IPS-18c (cell line): ENCODE data around the gene GLS.
"Not testable (repeated sequence)": the region's sequence is repeated elsewhere in the genome, so short reads cannot be mapped to it uniquely, and the experiment has no call there.

Experiments used
- H3K4me3 ChIP-seq: 2 replicates; pipeline ENCODE4 v1.7.0; 2013; ENCODE audit warnings: low read depth, mild to moderate bottlenecking, low read length, moderate library complexity; ENCODE audit not compliant: insufficient read depth
- H3K9me3 ChIP-seq: one replicate; pipeline ENCODE4 v1.6.1; 2013; ENCODE audit warnings: mild to moderate bottlenecking, low read length, moderate library complexity; ENCODE audit not compliant: control insufficient read depth, insufficient read depth

GLS gene

DNA sequence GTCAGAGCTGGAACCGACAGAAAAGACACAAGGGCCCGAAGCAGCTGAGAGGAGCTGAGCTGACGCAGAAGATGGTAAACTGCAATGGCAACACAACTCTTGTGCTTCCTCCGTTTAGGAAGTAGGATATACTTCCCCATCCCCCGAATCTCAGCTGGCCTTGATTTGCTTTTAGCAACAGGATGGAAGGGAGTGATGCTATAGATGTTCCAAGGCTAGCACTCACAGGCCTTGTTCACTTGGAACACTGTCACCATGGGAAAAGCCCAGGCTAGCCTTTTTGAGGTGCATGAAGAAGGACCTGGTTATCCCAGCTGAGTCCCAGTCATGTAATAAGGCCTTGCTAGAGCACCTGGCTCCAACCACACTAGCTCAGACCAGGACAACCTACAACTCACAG, 107.3 kb downstream of the GLS start:
- H3K4me3 ChIP-seq, result no peak overlapping the region
- H3K9me3 ChIP-seq, result no peaks in the 10 kb centered on the region

DNA sequence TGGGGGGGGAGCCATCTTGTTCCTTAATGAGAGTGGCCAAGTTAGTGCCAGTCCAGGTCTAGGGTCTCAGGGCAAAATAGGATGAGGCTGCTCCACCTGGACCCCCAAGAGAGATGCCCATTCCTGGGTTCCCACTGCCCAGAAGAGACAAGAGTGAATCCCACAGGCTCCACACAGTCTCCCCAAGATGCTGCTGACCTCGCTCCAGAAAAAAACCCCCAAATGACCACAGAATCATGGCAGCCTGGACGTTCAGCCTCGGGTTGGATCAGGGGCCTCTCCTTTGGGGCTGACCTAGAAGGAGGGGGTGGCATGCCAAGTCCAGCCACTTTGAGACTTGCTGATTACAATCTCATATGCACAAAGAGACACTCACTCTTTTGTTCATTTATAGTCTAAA, 108.3 kb downstream of the GLS start:
- Histone ChIP-seq H3K9me3 (no peaks in the 10 kb centered on the region), H3K4me3 (no peak overlapping the region)

DNA sequence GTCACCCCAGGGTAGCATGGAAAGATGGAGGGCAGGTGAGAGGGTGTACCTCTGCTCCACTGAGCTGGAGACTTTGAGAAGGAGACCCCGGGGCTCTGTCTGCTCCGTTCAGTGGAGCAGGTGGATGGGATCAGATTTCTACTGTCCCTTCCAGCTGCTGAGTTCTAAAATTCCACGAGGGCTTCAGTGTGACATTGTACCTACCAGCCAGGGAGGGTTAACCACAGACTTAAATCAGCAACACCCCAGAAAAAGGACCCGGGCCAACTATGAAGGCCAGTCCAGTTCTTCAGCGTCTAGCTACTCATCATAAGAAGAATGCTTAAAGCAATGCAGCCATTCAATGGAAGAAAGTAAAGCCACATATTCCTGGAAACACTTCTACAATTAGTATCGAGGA, 109.5 kb downstream of the GLS start:
- H3K9me3 ChIP-seq, result no peaks in the 10 kb centered on the region
- H3K4me3 ChIP-seq, result no peak overlapping the region

GRCh38 chr2:190993292-190993643, 112.6 kb downstream of the GLS start:
- no peak overlapping the region for H3K4me3 ChIP-seq
- H3K9me3 ChIP-seq, result no peaks in the 10 kb centered on the region

DNA sequence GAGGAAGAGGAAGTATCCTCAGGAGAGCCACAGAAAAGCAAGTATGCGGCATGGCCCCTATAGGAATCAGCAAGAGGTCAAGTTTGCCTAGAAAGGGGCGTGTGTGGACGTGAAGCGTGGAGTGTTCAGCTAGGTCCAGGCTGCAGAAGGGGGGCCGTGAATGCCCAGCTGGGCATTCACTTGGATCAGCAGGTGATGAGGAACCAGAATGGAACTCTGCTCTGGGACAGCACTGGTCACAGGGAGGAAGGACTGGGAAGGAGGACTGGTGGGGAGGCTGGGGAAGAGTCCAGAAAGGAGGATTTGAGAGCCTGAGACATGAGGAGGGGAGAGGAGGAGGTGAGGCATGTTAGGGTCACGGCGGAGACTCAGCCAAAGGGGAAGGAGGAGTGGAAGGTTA, 113.5 kb downstream of the GLS start:
- H3K4me3 ChIP-seq, result no peak overlapping the region

DNA sequence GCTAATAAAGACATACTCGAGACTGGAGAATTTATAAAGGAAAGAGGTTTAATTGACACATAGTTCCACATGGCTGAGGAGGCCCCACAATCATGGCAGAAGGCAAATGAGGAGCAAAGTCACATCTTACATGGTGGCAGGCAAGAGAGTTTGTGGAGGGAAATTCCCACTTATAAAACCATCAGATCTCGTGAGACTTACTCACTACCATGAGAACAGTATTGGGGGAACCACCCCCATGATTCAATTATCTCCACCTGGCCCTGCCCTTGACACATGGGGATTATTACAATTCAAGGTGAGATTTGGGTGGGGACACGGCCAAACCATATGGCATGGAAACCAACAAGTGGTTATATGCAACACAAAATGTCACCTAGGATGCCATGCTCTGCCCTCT, 114.7 kb downstream of the GLS start:
- not testable (repeated sequence) for H3K9me3 ChIP-seq, H3K4me3 ChIP-seq

More for the DNA sequence above, 113.5 kb downstream of the GLS start:
- H3K9me3 ChIP-seq, result no peaks in the 10 kb centered on the region

DNA sequence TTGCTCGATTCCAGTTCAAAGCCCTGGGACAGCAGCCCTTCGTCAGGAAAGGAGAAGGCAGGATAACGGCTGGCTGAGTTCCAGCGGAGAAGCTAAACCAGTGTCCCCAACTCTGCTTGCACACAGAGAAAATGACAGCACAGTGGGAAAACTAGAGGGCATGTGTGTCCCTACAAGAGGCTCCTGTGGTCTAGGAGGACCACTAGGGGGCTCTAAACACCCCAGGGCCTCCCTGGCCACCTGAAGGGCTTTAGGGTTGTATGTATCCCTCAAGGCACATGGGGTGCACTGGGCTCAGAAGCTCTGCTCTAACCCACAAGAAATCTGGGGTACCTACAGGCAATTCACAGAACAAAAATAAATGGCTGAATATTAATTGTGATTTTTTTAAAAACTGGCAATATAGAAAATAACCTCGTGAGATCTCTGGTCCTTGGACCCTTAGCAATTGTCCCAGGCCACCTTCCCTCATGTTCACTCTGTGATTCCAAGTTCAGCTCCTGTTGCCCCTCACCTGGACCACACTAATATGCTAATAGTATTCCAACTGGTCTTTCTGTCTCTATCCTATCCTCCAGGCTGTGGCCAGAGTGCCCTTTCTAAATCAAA, 115.8 kb downstream of the GLS start:
- no peak overlapping the region for H3K4me3 ChIP-seq
- H3K9me3 ChIP-seq, result no peaks in the 10 kb centered on the region

DNA sequence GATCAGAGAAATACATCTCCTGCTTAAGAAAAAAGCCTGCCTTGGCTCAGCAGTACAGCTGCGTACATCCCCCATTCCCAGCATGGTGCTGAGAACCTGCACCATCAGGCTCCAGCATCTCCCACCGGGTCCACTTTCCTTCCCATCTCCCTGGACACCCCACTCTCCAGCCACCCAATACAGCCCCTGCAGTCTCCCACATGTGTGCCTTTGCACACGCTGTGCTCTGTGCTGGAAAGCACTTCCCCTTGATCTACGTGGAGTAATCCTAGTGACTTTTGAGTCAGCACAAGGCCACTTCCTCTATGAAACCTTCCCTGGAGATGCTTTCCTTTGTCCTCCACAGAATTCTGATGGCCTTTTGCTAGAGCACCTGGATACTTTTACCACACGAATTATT, 116.3 kb downstream of the GLS start:
- no peaks in the 10 kb centered on the region for H3K9me3 ChIP-seq
- H3K4me3 ChIP-seq, result no peak overlapping the region

DNA sequence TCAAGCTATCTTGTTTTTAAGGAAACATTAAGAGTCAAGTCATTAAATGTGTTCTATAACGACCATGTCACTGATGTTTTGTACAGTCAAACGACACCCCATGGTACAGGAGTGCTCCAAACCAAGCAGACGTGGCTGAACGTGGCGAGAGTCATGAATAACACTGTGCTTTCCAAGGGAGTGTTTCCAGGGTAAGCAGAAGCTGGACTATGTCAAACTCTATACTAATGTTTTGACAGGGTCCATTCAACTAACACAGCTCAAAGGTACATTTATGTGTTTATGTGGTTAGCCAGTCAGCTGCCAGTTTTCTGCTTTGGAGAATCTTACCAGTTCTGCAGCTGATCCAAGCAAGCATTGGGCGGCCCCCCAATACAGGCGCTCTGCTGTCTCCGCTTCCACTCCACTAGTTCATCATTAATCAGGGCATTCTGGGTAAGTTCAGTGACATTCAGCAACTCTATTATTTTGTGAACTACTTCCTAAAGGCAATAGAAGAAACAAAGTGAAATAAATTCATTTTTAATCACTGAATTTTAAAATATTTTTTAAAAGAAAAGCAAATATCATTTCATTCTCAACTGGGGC, 117.0 kb downstream of the GLS start:
- H3K9me3 ChIP-seq, result no peaks in the 10 kb centered on the region

GRCh38 chr2:190999058-190999457, 118.4 kb downstream of the GLS start:
- Histone ChIP-seq H3K9me3 (no peaks in the 10 kb centered on the region), H3K4me3 (no peak overlapping the region)

More for the DNA sequence above, 117.0 kb downstream of the GLS start:
- H3K4me3 ChIP-seq, result no peak overlapping the region

GRCh38 chr2:190999949-191000665, 119.5 kb downstream of the GLS start:
- Histone ChIP-seq H3K9me3 (no peaks in the 10 kb centered on the region), H3K4me3 (no peak overlapping the region)

DNA sequence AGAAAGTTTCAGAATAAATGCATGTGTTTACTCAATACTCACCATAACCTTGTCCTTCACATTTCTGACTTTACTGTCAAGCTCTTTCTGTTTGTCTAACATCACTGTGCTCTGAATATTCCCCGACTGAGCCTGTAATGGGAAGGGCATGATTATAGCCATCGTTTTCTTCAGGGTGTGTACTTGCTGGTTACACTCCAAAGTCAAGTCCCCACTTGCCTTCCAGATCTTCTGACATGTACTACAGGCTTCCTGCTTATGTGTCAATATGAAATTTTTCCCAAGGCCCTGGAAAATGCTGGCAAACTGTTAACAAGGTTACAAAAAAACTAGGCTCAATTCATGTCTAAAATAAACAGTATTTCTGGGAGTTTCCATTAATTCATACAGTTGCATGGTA, 120.4 kb downstream of the GLS start:
- Histone ChIP-seq H3K9me3 (no peaks in the 10 kb centered on the region), H3K4me3 (no peak overlapping the region)

DNA sequence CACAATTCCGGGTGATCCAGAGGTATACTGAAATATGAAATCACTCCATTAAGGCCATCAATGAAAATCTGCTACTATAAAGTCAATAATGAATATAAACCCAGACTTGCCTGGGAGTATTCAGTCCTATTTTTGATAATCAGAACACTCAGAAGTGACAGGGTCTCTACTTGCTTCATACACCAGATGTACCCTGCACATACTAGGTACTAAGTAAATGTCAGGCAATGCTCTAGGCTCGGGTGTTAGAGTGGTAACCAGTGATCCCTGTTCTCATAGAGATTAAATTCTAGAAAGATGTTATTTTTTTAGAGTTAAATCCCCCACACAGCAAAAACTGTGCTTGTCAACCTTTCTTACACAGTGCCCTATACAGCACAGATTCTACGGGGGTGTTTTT, 121.0 kb downstream of the GLS start:
- no peak overlapping the region for H3K4me3 ChIP-seq
- no peaks in the 10 kb centered on the region for H3K9me3 ChIP-seq

- H3K9me3 ChIP-seq, result no peaks in the 10 kb centered on the region
- H3K4me3 ChIP-seq, result no peak overlapping the region
Observed at GRCh38 chr2:191003405-191004309, 123.0 kb downstream of the GLS start.

- no peaks in the 10 kb centered on the region for H3K9me3 ChIP-seq
Observed at GRCh38 chr2:191006297-191006696, 125.7 kb downstream of the GLS start.

GRCh38 chr2:191006997-191007783, 126.6 kb downstream of the GLS start:
- Histone ChIP-seq H3K9me3 (no peaks in the 10 kb centered on the region), H3K4me3 (no peak overlapping the region)

More at GRCh38 chr2:191006297-191006696, 125.7 kb downstream of the GLS start:
- H3K4me3 ChIP-seq, result no peak overlapping the region

GRCh38 chr2:191008286-191008685, 127.7 kb downstream of the GLS start:
- H3K9me3 ChIP-seq, result no peaks in the 10 kb centered on the region

More at GRCh38 chr2:191008286-191008685, 127.7 kb downstream of the GLS start:
- no peak overlapping the region for H3K4me3 ChIP-seq
